Measurements from ENCODE around the gene DMD.

- TF ChIP-seq UBTF (CRISPR knock-in tag; IDR thresholded peaks at IDR 0.05) (no peak), CENPBD1 (CRISPR knock-in tag; IDR thresholded peaks at IDR 0.05; ENCODE audit: borderline replicate concordance, low read depth) (no peak), ZNF121 (CRISPR knock-in tag; IDR thresholded peaks at IDR 0.05) (no peak), ZNF7 (CRISPR knock-in tag; IDR thresholded peaks at IDR 0.05) (no peak), JARID2 (CRISPR knock-in tag; IDR thresholded peaks at IDR 0.05; ENCODE audit: insufficient replicate concordance) (no peak), ARNT (IDR thresholded peaks at IDR 0.05) (no peak), MAFG (CRISPR knock-in tag; IDR thresholded peaks at IDR 0.05) (no peak), TBP (CRISPR knock-in tag; IDR thresholded peaks at IDR 0.05) (no peak), CEBPB (IDR thresholded peaks at IDR 0.05; ENCODE audit: borderline replicate concordance, low read depth, low read length) (no peak)
Measured at GRCh38 chrX:31185884-31186283, 2025.5 kb downstream of the DMD start.

All from HepG2 (cell line).